Stimulated activated CD4-positive, alpha-beta T cell treated with anti-CD3 and anti-CD28 coated beads, TNF-alpha, amount 100 ng/mL, for 4 hours (primary cell): ENCODE data around the gene LNX2.

Experiments
- DNase-seq, 3 experiments: peaks; one replicate each; pipeline ENCODE4 v3.0.0-alpha.2; 2020; ENCODE audit warnings: low read depth in 3 of 3

LNX2 gene

GRCh38 chr13:27620377-27621115 lies at the start of gene LNX2:
Gene LNX2 (minus strand): TSS chr13:27620529. CDS start chr13:27581703, 38,826 bp downstream.
- DNase-seq: peak; percentile 90 to 96 (median 96)

- DNase-seq: no peak
Measured at GRCh38 chr13:27667946-27668345, 47.6 kb upstream of the LNX2 start.

- DNase-seq: no peak
Measured at GRCh38 chr13:27666951-27667350, 46.6 kb upstream of the LNX2 start.

GRCh38 chr13:27665761-27666160 lies 45.4 kb upstream of the LNX2 start:
- DNase-seq: no peak

- no peak for DNase-seq
Measured at GRCh38 chr13:27665333-27665732, 45.0 kb upstream of the LNX2 start.

GRCh38 chr13:27663947-27664346 lies 43.6 kb upstream of the LNX2 start:
- no peak for DNase-seq

GRCh38 chr13:27662738-27663470 lies 42.6 kb upstream of the LNX2 start:
- DNase-seq: no peak

GRCh38 chr13:27661017-27661416 lies 40.7 kb upstream of the LNX2 start:
- DNase-seq: no peak

GRCh38 chr13:27660511-27660910 lies 40.2 kb upstream of the LNX2 start:
- DNase-seq: no peak

GRCh38 chr13:27659145-27659865 lies 39.0 kb upstream of the LNX2 start:
- DNase-seq: no peak

- DNase-seq: no peak
Measured at GRCh38 chr13:27658546-27658945, 38.2 kb upstream of the LNX2 start.

- DNase-seq: no peak
Measured at GRCh38 chr13:27657724-27658123, 37.4 kb upstream of the LNX2 start.

- no peak for DNase-seq
Measured at GRCh38 chr13:27654816-27655215, 34.5 kb upstream of the LNX2 start.

- no peak for DNase-seq
Measured at GRCh38 chr13:27654059-27654458, 33.7 kb upstream of the LNX2 start.

- no peak for DNase-seq
Measured at GRCh38 chr13:27650312-27650711, 30.0 kb upstream of the LNX2 start.

GRCh38 chr13:27644302-27644701 lies 24.0 kb upstream of the LNX2 start:
- DNase-seq: no peak

GRCh38 chr13:27643334-27644132 lies 23.2 kb upstream of the LNX2 start:
- DNase-seq: no peak

- DNase-seq: no peak
Measured at GRCh38 chr13:27641711-27642502, 21.6 kb upstream of the LNX2 start.

- no peak for DNase-seq
Measured at GRCh38 chr13:27639186-27639585, 18.9 kb upstream of the LNX2 start.

GRCh38 chr13:27638521-27638920 lies 18.2 kb upstream of the LNX2 start:
- DNase-seq: no peak

- DNase-seq: no peak
Measured at GRCh38 chr13:27638001-27638400, 17.7 kb upstream of the LNX2 start.
